ENCODE results near the gene ARHGEF38.
"Not testable (repeated sequence)": the region's sequence is repeated elsewhere in the genome, so short reads cannot be mapped to it uniquely, and the experiment has no call there.

ARHGEF38 gene

DNA sequence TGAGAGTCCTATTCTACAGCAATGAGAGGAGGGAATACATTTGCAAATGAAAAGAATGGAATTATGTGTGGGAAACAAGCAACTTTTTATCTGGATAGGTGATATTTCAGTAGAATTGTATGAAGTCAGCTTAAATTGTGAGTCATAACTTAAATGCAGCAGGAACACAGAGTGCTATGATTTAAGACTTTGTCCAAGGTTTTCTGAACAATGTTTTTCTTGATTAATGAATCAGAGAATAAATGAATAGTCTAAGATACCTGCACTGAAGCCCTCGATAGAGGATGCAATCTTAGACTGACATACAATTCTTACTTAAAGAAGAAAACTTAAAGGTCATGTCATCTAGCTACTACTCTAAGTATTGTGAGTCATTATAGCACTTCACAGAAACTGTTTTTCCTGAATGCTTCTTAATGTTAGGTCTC lies 8.0 kb downstream of the ARHGEF38 start:
- DNase-seq (ENCODE audit: low read depth, low spot score): no peak

DNA sequence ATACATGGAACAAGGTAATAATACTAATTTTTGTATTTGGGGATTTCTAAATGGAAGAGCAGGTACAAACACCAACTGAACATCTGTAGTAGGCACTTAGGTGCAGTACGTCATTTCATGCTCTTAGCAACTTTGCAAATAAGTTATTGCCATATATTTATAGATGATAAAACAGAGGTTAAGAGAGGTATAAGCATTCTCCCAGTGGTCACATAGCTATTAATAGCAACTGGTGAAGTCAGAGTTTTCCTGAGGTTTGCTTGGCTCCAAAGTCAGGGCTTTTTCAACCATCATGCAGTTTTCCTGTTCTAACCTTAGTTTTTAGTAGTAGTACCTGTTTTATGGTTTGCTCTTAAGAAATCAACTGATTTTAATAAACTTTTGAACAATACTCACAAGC lies 10.9 kb downstream of the ARHGEF38 start:
- no peak for DNase-seq (ENCODE audit: low read depth, low spot score)

DNA sequence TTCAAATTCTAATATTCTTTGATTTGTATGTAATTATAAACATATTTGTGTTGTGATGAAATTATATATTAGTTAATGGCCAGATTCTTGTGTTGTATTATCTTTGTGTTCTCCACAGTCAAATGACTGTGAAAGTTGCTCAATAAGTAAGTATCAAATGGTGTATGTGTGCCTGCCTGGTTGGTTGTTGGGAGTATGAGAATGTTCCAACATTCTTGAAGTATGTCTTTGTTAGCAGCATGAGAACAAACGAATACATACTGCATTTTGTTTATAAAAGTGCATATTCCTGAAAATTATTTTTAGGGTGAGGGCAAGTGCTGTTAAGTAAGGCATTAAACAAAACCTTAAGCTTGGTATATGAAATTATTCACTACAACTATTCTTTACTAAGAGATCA lies 16.2 kb downstream of the ARHGEF38 start:
- DNase-seq (ENCODE audit: low read depth, low spot score): no peak

DNA sequence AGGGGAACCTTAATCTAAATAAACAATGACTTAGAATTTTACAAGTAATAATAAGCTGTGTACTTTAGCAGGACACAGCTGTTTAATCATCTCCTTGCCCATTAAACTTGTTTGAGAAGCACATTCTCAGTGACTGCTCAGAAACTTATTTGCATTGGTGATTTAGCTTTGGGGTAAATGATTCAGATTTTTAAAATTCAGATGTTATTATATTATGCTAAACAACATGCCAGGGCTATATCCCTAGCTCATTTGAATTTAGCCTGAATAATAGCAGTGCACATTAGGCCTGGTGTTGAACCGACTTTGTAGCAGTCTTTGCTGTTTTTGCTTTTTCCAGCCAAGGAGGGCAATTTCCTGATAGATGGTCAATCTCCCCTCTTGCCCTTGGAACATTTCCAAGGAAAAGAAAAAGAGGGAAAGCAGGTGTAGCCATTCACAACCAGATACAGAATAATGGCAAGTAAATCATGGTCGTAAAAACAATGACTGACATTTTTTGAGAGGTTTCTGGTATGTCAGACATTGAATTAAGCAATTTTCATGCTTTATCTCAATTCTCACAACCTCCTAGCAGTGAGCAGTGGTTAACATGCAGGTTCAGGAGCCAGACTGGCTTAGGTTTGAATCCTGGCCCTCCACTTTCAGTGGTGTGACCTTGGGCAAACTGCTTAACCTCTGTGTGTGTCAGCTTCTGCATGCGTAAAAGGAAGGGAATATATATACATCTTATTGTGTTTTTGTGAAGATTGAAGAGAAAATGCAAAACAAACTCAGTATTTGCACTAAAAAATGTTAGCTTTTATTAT lies 16.8 kb downstream of the ARHGEF38 start:
- no peak for DNase-seq (ENCODE audit: low read depth, low spot score)

DNA sequence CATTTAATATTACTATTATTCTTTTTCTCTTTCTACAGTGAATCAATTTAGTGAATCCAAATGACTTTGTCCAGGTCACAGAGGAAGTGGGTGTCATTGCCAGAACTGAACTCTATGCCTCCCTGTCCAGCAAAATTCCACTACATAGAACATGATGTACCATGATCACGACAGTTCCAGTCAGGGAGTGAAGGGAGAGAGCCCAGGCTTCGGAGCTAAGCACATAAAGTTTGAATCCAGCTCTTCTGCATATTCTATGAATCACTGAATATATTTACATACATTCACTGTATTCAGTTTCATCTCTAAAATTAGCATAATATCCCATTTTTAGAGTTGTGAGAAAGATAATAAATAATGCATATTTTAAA lies 17.4 kb downstream of the ARHGEF38 start:
- no peak for DNase-seq (ENCODE audit: low read depth, low spot score)

DNA sequence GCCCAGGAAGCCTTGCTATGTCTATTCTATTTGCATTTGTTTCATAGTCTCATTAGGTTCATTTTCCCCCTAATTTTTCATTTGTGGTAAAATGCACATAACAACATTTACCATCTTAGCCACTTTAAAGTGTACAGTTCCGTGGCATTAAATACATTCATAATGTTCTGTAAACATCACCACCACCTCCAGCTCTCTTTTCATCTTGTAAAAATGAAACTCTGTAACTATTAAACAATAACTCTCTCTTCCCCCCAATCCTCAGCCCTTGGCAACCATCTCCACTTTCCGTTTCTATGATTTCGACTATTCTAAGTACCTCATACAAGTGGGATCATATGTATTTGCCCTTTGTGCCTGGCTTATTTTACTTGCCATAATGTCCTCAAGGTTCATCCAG lies 19.9 kb downstream of the ARHGEF38 start:
- DNase-seq (ENCODE audit: low read depth, low spot score): no peak

DNA sequence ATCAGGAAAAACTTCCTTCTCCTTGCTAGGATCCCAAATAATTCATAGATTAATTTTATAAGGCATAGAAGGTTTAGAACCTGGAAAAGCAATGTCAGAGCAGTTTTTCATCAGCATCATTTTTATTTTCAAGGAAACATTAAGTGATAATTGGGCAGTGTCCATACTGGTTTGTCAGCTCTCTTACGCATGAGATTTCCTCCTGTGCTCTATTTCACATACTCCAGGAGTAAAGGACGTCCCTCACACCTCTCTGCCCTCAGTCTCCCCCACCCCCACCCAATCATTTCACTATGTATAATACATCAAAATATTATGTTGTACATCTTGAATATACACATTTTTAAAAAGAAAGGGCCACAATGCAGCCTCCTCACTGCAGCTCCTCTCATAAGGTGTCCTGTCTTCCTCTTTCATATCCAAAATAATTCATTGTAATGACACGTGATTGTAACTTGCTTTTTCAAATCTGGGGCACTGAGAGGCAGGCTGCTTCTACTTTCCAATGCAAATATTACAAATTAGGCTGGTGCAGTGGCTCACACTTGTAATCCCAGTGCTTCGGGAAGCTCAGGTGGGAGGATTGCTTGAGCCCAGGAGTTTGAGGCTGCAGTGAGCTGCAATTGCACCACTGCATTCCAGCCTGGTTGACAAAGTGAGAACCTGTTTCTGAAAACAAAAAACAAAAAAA lies 34.4 kb downstream of the ARHGEF38 start:
- DNase-seq (ENCODE audit: low read depth, low spot score): no peak

DNA sequence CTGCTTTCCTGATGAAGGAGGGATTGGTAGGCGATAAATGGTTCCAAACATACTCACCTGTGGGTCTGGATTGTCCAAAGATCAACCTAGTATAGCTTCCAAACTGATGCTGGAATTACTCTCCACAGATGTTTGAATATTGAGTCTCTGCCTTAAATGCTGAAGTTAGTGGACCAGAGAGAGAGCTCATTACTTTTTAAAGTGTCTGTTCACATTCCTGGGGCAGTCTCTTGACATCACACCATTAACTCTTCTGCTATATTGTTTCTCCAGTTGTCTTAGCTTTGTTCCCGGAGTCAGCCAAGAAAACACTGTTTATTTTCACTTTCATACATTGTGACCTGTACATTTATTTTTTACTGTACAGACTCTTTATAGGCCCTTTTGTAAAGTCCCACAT lies 35.4 kb downstream of the ARHGEF38 start:
- no peak for DNase-seq (ENCODE audit: low read depth, low spot score)

DNA sequence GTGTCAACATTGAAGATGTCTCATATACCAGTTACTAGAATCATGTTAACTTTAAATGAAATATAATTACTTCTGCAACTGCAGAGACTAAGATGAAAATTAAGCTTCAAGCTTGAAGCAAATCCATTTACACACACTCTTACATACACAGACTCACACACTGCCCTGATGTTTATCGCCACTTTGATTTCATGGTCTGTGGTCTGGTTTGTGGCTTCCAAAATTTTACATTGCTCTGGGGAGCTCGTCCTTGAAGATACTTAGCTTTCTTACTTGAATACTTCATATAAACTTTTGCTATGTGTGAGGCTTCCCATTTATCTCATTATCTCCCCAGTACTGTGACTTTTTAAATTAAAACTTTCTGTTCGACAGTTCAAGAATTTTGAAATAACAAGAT lies 35.8 kb downstream of the ARHGEF38 start:
- DNase-seq (ENCODE audit: low read depth, low spot score): no peak

DNA sequence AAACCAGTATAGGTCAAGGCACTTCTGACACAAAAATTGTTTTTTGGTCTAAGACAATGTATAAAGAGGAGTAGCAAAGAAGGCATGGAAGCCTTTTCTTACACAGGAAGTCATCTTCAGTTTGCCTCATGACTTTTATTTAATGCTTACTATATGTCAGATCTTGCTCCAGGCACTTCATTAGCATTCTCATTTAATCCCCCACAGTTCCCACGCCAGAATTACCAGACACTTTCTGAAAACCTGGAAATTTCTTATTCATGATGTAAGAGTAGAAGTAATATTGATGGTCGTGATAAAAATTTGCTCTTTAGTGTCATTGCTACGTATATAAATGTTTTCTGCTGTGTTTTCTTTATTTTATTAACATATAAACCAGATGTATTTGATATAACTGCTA lies 39.2 kb downstream of the ARHGEF38 start:
- no peak for DNase-seq (ENCODE audit: low read depth, low spot score)

DNA sequence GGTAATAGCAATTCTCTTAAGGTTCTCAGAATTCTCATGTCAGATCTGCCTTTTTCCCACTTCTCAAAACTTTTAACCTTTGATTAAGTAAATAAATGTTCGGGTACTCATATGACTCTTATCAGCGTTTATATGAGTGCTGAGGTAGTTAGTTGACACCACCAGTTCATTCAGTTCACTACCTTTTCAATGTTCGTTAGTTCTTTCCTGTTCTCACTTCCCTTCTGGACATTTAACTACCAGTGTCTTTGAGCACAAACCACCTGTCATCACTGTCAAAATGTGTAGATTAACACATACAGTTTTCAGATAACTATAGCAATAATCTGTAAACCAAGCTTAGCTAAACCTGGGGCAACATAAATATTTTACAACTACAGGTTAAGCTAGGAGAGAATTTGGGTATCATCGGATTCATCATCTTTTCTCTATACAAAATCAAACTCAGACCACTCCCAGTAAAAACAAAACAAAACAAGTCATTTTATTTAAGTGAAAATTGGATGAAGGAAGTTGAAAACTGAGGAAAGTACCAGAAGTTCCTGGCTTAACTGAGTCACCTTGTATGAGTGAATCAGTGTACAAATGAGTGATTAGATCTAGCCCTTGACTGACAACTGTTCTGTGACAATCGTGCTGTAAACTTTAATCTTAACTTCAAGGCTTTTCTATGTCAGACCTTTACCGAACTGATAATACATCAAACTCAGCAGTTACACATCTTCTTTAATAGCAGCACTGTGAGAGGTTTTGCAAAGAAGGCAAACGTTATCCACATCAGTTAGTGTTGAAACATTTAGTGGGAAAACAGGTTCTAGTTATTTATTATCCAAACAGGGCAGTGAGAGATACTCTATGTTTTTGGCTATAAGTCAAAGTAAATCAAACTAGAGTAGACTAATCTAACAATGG lies 41.9 kb downstream of the ARHGEF38 start:
- no peak for DNase-seq (ENCODE audit: low read depth, low spot score)

DNA sequence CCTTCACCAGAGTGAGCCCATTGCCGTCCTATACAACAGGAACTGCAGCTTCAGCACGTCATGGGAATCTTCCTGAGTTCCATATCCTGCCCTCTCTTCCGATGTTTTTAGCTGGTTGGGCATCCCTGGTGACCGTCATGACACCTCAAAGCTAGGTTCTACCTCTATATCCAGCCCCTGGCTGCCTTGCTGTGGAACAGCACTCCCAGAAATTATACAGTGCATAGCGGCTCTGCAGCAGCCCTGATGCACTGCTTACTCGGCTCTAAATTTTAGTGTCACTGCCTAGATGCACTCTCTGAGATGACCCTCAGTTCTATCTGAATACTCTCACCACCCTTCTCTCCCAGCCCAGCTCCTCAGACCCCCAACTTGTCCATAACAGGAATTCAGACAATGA lies 44.3 kb downstream of the ARHGEF38 start:
- DNase-seq (ENCODE audit: low read depth, low spot score): no peak

DNA sequence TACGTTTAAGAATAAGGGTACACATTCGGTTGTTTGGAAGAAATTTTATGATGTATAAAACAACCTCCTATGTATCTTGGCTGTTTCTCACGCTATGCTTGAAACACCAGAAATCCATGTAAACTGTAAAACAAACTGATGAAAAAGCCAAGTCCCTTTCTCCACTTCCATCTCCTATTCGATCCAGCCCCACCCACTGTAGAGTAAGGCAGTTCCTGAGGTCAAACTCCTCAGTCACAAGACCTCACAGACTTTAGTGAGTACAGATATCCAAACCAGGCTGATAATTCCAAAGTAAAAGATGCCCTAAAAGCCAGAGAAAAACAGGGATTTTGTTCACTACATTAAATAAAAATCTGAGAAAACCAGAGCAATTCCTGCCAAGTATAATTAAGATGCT lies 45.6 kb downstream of the ARHGEF38 start:
- DNase-seq (ENCODE audit: low read depth, low spot score): no peak

DNA sequence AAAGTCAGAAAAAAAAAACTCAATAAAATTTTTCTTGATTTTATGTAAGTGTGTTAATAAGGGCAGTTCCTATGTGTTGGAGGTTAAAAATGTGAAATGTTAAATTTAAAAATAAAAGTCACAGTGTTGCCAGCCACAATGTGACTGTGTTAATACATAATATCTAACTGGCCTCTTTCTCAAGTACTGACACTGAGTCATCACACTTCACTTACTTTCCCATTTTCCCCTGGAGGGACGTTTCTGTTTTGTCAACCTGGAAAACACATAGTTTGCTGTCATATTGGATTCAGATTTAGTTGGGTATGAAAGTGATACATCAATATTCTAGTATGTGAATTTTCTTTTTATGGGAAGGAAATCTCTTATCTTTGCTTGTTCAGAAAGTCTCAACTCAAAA lies 46.4 kb downstream of the ARHGEF38 start:
- DNase-seq (ENCODE audit: low read depth, low spot score): no peak

DNA sequence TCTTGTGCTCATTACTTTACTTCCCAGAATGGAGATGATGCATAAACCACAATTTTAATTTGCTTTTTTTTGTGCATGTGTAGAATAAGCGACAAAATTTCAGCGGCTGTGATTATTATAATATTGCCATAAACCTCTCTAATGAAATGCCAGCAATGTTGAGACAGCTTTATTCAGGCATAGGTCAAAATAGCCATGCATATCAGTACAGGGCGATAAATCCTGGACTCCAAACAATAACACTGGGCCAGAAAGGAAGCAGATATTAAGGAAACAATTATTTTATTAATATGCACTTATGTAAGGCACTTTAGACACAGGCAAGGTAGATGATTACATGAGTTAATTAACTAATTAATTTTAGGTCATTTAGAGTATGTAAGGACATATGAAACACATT lies 47.1 kb downstream of the ARHGEF38 start:
- DNase-seq (ENCODE audit: low read depth, low spot score): no peak

DNA sequence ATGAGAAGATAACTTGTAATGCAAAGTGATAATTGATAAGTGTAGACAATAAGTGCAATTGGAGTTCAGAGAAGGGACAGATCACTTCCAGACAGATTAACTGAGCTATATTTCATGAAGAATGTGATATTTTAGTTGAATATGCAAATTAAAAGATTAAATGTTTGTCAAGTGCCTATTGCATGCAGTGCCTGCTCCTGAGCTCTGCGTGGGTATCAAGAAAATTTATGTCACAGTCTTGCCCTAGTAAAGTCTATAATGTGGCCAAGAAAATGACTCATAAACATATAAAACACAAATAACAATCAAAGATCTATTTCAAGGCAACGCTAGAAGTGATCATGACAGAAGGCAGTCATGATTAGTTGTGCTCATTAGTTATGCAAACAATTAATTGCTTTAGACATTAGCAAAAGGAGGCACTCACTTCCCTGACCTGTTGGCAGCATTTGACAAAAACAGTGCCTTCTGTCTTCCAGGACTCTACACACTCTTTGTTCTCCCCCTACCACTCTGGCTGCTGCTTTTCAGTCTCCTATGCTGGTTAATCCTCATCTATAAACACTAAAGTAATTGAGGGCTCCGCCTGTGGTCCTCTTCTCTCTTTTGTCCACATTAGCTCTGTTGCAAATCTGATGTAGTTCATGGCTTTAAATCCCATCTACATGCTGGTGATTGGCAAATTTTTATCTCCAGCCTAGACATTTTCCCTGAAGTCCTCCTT lies 47.7 kb downstream of the ARHGEF38 start:
- no peak for DNase-seq (ENCODE audit: low read depth, low spot score)

DNA sequence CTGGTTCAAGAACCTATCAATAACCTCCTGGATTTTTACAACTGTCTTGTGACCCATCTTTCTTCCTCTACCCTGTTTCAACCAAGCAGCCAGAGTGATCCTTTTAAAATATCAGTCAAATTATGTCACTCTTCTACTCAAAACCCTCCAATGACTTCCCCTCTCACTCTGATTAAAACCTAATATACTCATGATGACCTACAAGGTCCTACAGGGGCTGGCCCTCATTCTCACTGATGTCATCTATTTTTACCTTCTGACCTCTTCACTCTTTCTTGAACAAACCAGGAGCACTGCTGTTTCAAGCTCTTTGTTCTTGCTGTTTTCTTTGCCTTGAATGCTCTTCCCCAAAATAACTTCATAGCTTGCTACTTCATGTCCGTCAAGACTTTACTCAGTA lies 48.5 kb downstream of the ARHGEF38 start:
- DNase-seq (ENCODE audit: low read depth, low spot score): no peak

DNA sequence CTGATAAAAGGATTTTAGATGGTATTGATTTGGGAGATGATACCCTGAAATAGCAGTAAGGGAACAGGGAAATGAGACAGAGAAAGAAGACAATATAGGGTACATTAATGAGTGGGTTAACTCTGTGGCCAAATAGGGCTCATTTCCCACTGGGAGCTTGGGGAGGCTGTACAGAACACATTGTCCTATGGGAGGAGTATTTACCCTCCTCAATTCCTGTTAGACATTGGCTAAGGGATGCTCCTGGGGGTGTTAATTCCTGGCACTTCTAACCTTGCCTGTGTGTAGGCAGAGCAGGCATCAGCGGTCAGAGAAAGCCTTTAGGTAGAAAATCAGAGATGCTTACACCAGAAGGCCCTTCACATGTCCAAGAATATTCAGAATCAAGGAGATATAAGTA lies 49.0 kb downstream of the ARHGEF38 start:
- DNase-seq (ENCODE audit: low read depth, low spot score): no peak

DNA sequence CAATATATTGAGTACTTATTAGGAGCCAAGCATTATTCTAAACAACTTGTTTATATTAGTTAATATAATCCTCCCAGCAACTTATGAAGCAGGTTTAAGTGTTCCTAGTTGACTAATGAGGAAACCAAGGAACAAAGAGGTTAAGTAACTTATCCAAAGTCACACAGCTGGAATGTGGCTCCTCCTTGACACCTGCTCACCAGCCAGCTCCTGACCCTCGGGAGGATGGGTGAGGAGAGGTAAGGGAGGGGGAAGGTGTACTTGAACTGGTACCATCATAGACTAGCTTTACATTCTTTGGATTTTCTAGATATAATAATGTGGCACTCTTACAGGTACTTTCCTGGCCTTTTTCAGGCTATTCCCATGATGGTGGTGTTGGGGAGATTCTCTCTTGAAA lies 50.7 kb downstream of the ARHGEF38 start:
- DNase-seq (ENCODE audit: low read depth, low spot score): no peak

DNA sequence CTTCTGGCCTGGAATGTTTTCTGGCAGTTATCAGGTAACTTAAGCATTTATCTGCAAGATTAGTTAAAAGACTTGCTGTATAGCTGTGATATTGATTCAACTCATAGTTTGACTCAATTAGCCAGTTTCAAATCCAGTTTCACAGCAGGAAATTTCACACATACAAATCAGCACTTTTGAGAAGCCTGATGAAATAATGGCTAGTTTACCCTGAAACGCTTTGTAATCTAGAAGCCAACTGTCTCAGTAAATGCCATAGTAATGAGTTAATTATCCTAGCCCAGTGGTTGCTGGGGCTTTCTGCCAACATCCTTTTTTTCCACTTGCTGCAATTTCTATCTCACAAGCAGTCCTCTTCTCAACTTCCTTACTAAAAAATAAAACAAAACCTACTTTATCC lies 53.1 kb downstream of the ARHGEF38 start:
- no peak for DNase-seq (ENCODE audit: low read depth, low spot score)

DNA sequence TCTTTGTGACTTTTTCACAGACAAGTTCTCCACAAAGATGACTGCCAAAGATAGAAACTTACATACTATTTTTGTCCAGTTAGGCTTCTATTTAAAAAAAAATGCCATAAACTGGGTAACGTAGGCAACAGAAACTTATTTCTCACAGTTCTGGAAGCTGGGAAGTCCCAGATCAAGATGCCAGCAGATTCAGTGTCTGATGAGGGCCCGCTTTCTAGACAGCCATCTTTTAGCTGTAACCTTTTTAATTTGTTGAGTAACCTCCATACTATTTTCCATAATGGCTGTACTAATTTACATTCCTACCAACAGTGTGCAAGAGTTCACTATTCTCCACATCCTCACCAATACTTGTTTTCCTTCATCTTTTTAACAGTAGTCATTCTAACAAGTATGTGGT lies 55.5 kb downstream of the ARHGEF38 start:
- DNase-seq (ENCODE audit: low read depth, low spot score): no peak

DNA sequence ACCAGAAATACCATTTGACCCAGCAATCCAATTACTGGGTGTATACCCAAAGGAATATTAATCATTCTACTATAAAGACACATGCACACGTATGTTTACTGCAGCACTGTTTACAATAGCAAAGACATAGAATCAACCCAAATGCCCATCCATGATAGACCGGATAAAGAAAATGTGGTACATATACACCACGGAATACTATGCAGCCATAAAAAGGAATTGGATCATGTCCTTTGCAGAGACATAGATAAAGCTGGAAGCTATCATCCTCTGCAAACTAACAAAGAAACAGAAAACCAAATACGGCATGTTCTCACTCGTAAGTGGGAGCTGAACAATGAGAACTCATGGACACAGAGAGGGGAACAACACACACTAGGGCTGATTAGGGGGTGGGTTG lies 57.4 kb downstream of the ARHGEF38 start:
- DNase-seq (ENCODE audit: low read depth, low spot score): not testable (repeated sequence)

All from smooth muscle cell of the brain vasculature (primary cell).